K562 (cell line): Measurements from ENCODE around the gene OLFML2A. TPM values are rescaled to one million over a fixed set of nuclear protein-coding genes. Genes with fewer than 3 reads are reported as not detected.

Experiments used
- CEBPG ChIP-seq, 3 experiments: fragments of 200-800 bp in 1 of 3; sonication (Bioruptor generic) in 1 of 3; sonication (generic) in 1 of 3; formaldehyde crosslinking in 1 of 3; IDR thresholded peaks in 2 of 3; conservative IDR thresholded peaks in 1 of 3; 2 replicates each; pipeline versions ENCODE4 v1.6.1 to v1.8.0; 2016 to 2022; ENCODE audit warnings: missing compliant biosample characterization in 2 of 3, missing genetic modification characterization in 2 of 3, mild to moderate bottlenecking in 1 of 3, missing genetic modification reagents in 1 of 3
- FOXK1 ChIP-seq: sonication (generic); formaldehyde crosslinking; IDR thresholded peaks from 2 replicates; pipeline ENCODE4 v1.8.0; 2022; ENCODE audit warnings: missing genetic modification reagents, mild to moderate bottlenecking, borderline replicate concordance
- HSF4 ChIP-seq: fragments of 250-450 bp; sonication (Bioruptor Pico); IDR thresholded peaks from 2 replicates; pipeline ENCODE4 v2.1.2; 2022; ENCODE audit warnings: mild to moderate bottlenecking, moderate library complexity, borderline replicate concordance
- KLF6 ChIP-seq: fragments of 250-450 bp; sonication (Bioruptor Pico); IDR thresholded peaks from 2 replicates; pipeline ENCODE4 v1.4.0; 2020; ENCODE audit warnings: mild to moderate bottlenecking, moderate library complexity, borderline replicate concordance
- MAFK ChIP-seq: IDR thresholded peaks from 2 replicates; pipeline ENCODE4 v1.6.1; 2011; ENCODE audit warnings: low read length, improper control_type of control experiment
- MAZ ChIP-seq, 2 experiments: fragments of 450-650 bp in 1 of 2; sonication (generic) in 1 of 2; formaldehyde crosslinking; IDR thresholded peaks in 1 of 2; conservative IDR thresholded peaks in 1 of 2; 2 replicates each; pipeline versions ENCODE4 v1.4.0 to v1.5.0; 2020; ENCODE audit warnings: mild to moderate bottlenecking in 1 of 2, missing genetic modification reagents in 1 of 2
- POLR2B ChIP-seq: fragments of 450-650 bp; IDR thresholded peaks from 2 replicates; pipeline ENCODE4 v1.6.1; 2018; ENCODE audit warnings: low read depth; ENCODE audit not compliant: partially characterized antibody
- THRAP3 ChIP-seq: fragments of 450-650 bp; IDR thresholded peaks from 2 replicates; pipeline ENCODE4 v1.6.1; 2016; ENCODE audit warnings: mild to moderate bottlenecking, inconsistent platforms, borderline replicate concordance
- polyA plus RNA-seq, 8 experiments: library from polyadenylated mRNA; depleted of rRNA in 4 of 8; stranded (reverse) in 5 of 8; unstranded in 3 of 8; fragments of >200 nt; fragmentation: Nextera tagmentation in 2 of 8; fragmentation: Illumina TruSeq in 1 of 8; extraction: Ambion mirVana in 2 of 8; extraction: Trizol in 1 of 8; gene quantifications; 2 replicates each; pipeline versions ENCODE4 v1.2.1 to v1.2.3, GENCODE V29; 2011 to 2014; ENCODE audit warnings: inconsistent platforms in 1 of 8, missing spikeins in 1 of 8
- total RNA-seq, 7 experiments: library from RNA; depleted of rRNA in 6 of 7; stranded (reverse); fragments of >200 nt in 6 of 7; fragmentation: Illumina TruSeq in 2 of 7; extraction: Trizol in 2 of 7; gene quantifications; 2 replicates each; pipeline versions ENCODE4 v1.2.1 to v1.2.3, GENCODE V29; 2011 to 2021; ENCODE audit warnings: low replicate concordance in 1 of 7
- TF ChIP-seq, protein P1 (sequence below): fragments of 250-450 bp; sonication (Bioruptor Pico); IDR thresholded peaks from 2 replicates; pipeline ENCODE4 v1.4.0; 2020; ENCODE audit warnings: mild to moderate bottlenecking, moderate library complexity, borderline replicate concordance
- TF ChIP-seq, protein P2 (sequence below): fragments of 450-650 bp; IDR thresholded peaks from 2 replicates; pipeline ENCODE4 v1.6.1; 2016; ENCODE audit warnings: mild to moderate bottlenecking, moderate library complexity
- TF ChIP-seq, protein P3 (sequence below): sonication (generic); formaldehyde crosslinking; IDR thresholded peaks from 2 replicates; pipeline ENCODE4 v1.8.0; 2022; ENCODE audit warnings: mild to moderate bottlenecking, missing genetic modification reagents

Gene OLFML2A
- total and polyA plus RNA-seq, 9 of the 15 experiments (the other 6 are each of a cell fraction or from before 2014, with no cell fraction given) = 0.16 TPM; not detected in 8

DNA sequence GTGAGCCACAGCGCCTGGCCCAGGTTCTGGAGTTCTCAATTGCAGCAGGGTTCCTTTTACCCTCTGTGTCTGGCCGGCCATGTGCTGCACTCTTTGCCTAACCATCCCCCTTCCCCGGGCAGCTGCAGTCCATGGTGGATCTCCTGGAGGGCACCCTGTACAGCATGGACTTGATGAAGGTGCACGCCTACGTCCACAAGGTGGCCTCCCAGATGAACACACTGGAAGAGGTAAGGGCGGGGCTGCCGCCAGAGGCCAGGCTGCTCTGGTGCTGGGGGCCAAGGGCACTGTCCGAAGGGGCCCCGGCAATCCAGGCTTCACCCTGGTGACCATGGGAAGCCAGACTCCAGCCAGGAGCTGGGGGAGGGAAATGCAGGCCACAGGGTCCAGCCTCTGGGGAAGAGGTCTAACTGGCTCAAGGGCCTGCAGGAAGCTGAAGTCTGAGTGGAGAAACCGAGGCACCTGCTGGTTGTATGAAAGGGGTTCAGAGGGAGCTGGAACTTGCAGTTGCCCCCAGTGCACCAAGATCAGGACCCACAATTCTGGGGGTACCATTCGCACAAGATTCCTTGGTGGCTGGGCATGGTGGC lies 18.1 kb downstream of the OLFML2A start (continued):
- TF ChIP-seq, protein P1, sequence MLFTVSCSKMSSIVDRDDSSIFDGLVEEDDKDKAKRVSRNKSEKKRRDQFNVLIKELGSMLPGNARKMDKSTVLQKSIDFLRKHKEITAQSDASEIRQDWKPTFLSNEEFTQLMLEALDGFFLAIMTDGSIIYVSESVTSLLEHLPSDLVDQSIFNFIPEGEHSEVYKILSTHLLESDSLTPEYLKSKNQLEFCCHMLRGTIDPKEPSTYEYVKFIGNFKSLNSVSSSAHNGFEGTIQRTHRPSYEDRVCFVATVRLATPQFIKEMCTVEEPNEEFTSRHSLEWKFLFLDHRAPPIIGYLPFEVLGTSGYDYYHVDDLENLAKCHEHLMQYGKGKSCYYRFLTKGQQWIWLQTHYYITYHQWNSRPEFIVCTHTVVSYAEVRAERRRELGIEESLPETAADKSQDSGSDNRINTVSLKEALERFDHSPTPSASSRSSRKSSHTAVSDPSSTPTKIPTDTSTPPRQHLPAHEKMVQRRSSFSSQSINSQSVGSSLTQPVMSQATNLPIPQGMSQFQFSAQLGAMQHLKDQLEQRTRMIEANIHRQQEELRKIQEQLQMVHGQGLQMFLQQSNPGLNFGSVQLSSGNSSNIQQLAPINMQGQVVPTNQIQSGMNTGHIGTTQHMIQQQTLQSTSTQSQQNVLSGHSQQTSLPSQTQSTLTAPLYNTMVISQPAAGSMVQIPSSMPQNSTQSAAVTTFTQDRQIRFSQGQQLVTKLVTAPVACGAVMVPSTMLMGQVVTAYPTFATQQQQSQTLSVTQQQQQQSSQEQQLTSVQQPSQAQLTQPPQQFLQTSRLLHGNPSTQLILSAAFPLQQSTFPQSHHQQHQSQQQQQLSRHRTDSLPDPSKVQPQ (CRISPR knock-in tag) = no peak
- TF ChIP-seq POLR2B (no peak), MAZ (CRISPR knock-in tag; conservative IDR thresholded peaks at IDR 0.05 in 1 of 2, IDR thresholded peaks at IDR 0.05 in 1 of 2) (peak in 1 of 2 experiments; percentile 95; a peak in 2 of 4 replicates), CEBPG (CRISPR knock-in tag; IDR thresholded peaks at IDR 0.05) (no peak), CEBPG (tag; conservative IDR thresholded peaks at IDR 0.05 in 1 of 2, IDR thresholded peaks at IDR 0.05 in 1 of 2) (no peak), KLF6 (no peak), FOXK1 (CRISPR knock-in tag) (no peak), MAFK (no peak), THRAP3 (no peak), HSF4 (no peak)
- TF ChIP-seq, protein P2, sequence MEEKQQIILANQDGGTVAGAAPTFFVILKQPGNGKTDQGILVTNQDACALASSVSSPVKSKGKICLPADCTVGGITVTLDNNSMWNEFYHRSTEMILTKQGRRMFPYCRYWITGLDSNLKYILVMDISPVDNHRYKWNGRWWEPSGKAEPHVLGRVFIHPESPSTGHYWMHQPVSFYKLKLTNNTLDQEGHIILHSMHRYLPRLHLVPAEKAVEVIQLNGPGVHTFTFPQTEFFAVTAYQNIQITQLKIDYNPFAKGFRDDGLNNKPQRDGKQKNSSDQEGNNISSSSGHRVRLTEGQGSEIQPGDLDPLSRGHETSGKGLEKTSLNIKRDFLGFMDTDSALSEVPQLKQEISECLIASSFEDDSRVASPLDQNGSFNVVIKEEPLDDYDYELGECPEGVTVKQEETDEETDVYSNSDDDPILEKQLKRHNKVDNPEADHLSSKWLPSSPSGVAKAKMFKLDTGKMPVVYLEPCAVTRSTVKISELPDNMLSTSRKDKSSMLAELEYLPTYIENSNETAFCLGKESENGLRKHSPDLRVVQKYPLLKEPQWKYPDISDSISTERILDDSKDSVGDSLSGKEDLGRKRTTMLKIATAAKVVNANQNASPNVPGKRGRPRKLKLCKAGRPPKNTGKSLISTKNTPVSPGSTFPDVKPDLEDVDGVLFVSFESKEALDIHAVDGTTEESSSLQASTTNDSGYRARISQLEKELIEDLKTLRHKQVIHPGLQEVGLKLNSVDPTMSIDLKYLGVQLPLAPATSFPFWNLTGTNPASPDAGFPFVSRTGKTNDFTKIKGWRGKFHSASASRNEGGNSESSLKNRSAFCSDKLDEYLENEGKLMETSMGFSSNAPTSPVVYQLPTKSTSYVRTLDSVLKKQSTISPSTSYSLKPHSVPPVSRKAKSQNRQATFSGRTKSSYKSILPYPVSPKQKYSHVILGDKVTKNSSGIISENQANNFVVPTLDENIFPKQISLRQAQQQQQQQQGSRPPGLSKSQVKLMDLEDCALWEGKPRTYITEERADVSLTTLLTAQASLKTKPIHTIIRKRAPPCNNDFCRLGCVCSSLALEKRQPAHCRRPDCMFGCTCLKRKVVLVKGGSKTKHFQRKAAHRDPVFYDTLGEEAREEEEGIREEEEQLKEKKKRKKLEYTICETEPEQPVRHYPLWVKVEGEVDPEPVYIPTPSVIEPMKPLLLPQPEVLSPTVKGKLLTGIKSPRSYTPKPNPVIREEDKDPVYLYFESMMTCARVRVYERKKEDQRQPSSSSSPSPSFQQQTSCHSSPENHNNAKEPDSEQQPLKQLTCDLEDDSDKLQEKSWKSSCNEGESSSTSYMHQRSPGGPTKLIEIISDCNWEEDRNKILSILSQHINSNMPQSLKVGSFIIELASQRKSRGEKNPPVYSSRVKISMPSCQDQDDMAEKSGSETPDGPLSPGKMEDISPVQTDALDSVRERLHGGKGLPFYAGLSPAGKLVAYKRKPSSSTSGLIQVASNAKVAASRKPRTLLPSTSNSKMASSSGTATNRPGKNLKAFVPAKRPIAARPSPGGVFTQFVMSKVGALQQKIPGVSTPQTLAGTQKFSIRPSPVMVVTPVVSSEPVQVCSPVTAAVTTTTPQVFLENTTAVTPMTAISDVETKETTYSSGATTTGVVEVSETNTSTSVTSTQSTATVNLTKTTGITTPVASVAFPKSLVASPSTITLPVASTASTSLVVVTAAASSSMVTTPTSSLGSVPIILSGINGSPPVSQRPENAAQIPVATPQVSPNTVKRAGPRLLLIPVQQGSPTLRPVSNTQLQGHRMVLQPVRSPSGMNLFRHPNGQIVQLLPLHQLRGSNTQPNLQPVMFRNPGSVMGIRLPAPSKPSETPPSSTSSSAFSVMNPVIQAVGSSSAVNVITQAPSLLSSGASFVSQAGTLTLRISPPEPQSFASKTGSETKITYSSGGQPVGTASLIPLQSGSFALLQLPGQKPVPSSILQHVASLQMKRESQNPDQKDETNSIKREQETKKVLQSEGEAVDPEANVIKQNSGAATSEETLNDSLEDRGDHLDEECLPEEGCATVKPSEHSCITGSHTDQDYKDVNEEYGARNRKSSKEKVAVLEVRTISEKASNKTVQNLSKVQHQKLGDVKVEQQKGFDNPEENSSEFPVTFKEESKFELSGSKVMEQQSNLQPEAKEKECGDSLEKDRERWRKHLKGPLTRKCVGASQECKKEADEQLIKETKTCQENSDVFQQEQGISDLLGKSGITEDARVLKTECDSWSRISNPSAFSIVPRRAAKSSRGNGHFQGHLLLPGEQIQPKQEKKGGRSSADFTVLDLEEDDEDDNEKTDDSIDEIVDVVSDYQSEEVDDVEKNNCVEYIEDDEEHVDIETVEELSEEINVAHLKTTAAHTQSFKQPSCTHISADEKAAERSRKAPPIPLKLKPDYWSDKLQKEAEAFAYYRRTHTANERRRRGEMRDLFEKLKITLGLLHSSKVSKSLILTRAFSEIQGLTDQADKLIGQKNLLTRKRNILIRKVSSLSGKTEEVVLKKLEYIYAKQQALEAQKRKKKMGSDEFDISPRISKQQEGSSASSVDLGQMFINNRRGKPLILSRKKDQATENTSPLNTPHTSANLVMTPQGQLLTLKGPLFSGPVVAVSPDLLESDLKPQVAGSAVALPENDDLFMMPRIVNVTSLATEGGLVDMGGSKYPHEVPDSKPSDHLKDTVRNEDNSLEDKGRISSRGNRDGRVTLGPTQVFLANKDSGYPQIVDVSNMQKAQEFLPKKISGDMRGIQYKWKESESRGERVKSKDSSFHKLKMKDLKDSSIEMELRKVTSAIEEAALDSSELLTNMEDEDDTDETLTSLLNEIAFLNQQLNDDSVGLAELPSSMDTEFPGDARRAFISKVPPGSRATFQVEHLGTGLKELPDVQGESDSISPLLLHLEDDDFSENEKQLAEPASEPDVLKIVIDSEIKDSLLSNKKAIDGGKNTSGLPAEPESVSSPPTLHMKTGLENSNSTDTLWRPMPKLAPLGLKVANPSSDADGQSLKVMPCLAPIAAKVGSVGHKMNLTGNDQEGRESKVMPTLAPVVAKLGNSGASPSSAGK = no peak
- TF ChIP-seq, protein P3, sequence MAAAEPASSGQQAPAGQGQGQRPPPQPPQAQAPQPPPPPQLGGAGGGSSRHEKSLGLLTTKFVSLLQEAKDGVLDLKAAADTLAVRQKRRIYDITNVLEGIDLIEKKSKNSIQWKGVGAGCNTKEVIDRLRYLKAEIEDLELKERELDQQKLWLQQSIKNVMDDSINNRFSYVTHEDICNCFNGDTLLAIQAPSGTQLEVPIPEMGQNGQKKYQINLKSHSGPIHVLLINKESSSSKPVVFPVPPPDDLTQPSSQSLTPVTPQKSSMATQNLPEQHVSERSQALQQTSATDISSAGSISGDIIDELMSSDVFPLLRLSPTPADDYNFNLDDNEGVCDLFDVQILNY (CRISPR knock-in tag) = no peak
